DMS153 (cell line): ENCODE measurements around the gene COL12A1.

Experiments
- DNase-seq: peaks from one replicate; lab custom pipeline; 2025; lab: John Stamatoyannopoulos, UW

Gene COL12A1

GRCh38 chr6:75176076-75176582 is 29.7 kb downstream of the COL12A1 start:
- DNase-seq = no peak

GRCh38 chr6:75171986-75172385 is 33.9 kb downstream of the COL12A1 start:
- DNase-seq = no peak

- DNase-seq = no peak
These were observed 34.3 kb downstream of the COL12A1 start for GRCh38 chr6:75171567-75171966.

GRCh38 chr6:75170691-75171560 is 34.9 kb downstream of the COL12A1 start:
- DNase-seq = no peak

GRCh38 chr6:75169689-75170586 is 35.9 kb downstream of the COL12A1 start:
- DNase-seq = no peak

- DNase-seq = no peak
These were observed 38.0 kb downstream of the COL12A1 start for GRCh38 chr6:75167851-75168250.

- DNase-seq = no peak
These were observed 38.5 kb downstream of the COL12A1 start for GRCh38 chr6:75167325-75167724.

- DNase-seq = no peak
These were observed 39.1 kb downstream of the COL12A1 start for GRCh38 chr6:75166773-75167172.

GRCh38 chr6:75166236-75166635 is 39.6 kb downstream of the COL12A1 start:
- DNase-seq = no peak

- no peak for DNase-seq
These were observed 47.7 kb downstream of the COL12A1 start for GRCh38 chr6:75158176-75158575.

- no peak for DNase-seq
These were observed 48.5 kb downstream of the COL12A1 start for GRCh38 chr6:75157336-75157735.

- DNase-seq = no peak
These were observed 49.5 kb downstream of the COL12A1 start for GRCh38 chr6:75156186-75156878.

- DNase-seq = no peak
These were observed 50.2 kb downstream of the COL12A1 start for GRCh38 chr6:75155631-75156030.

GRCh38 chr6:75154973-75155372 is 50.9 kb downstream of the COL12A1 start:
- no peak for DNase-seq

- DNase-seq = no peak
These were observed 55.0 kb downstream of the COL12A1 start for GRCh38 chr6:75150685-75151412.

GRCh38 chr6:75149696-75150095 is 56.2 kb downstream of the COL12A1 start:
- DNase-seq = no peak

- no peak for DNase-seq
These were observed 56.6 kb downstream of the COL12A1 start for GRCh38 chr6:75149240-75149639.

- no peak for DNase-seq
These were observed 58.3 kb downstream of the COL12A1 start for GRCh38 chr6:75147512-75147911.

GRCh38 chr6:75145976-75146375 is 59.9 kb downstream of the COL12A1 start:
- DNase-seq = no peak

GRCh38 chr6:75145211-75145610 is 60.6 kb downstream of the COL12A1 start:
- DNase-seq = no peak

- DNase-seq = no peak
These were observed 61.5 kb downstream of the COL12A1 start for GRCh38 chr6:75144386-75144785.
